GM21528 (cell line): ENCODE results near the gene CAMSAP1.

Experiments
- ATAC-seq: cut with Tn5 transposase; IDR thresholded peaks from one replicate; pipeline ENCODE4 v1.9.1; 2021; ENCODE audit warnings: mild to moderate bottlenecking, moderate library complexity; ENCODE audit not compliant: unreplicated experiment, low FRiP score

The CAMSAP1 gene

GRCh38 chr9:135848341-135849047 lies 58.9 kb downstream of the CAMSAP1 start:
- ATAC-seq: no peak

GRCh38 chr9:135847833-135848232 lies 59.5 kb downstream of the CAMSAP1 start:
- ATAC-seq: no peak

- ATAC-seq: no peak
Measured at GRCh38 chr9:135840539-135840938, 66.8 kb downstream of the CAMSAP1 start.

- ATAC-seq: no peak
Measured at GRCh38 chr9:135840107-135840506, 67.2 kb downstream of the CAMSAP1 start.

- ATAC-seq: no peak
Measured at GRCh38 chr9:135839516-135839915, 67.8 kb downstream of the CAMSAP1 start.

- no peak for ATAC-seq
Measured at GRCh38 chr9:135835131-135835530, 72.2 kb downstream of the CAMSAP1 start.

- no peak for ATAC-seq
Measured at GRCh38 chr9:135833864-135834263, 73.5 kb downstream of the CAMSAP1 start.

GRCh38 chr9:135830496-135830895 lies 76.8 kb downstream of the CAMSAP1 start:
- ATAC-seq: no peak

GRCh38 chr9:135828656-135829055 lies 78.7 kb downstream of the CAMSAP1 start:
- ATAC-seq: no peak

GRCh38 chr9:135827866-135828580 lies 79.3 kb downstream of the CAMSAP1 start:
- ATAC-seq: no peak

GRCh38 chr9:135827301-135827700 lies 80.0 kb downstream of the CAMSAP1 start:
- no peak for ATAC-seq

- no peak for ATAC-seq
Measured at GRCh38 chr9:135826188-135826545, 81.2 kb downstream of the CAMSAP1 start.

- ATAC-seq: no peak
Measured at GRCh38 chr9:135825435-135826187, 81.7 kb downstream of the CAMSAP1 start.

- ATAC-seq: no peak
Measured at GRCh38 chr9:135823036-135823435, 84.3 kb downstream of the CAMSAP1 start.

- ATAC-seq: no peak
Measured at GRCh38 chr9:135822374-135822755, 85.0 kb downstream of the CAMSAP1 start.

GRCh38 chr9:135821733-135822373 lies 85.5 kb downstream of the CAMSAP1 start:
- ATAC-seq: no peak

- ATAC-seq: no peak
Measured at GRCh38 chr9:135821116-135821515, 86.2 kb downstream of the CAMSAP1 start.

- no peak for ATAC-seq
Measured at GRCh38 chr9:135820661-135821060, 86.7 kb downstream of the CAMSAP1 start.

GRCh38 chr9:135819905-135820304 lies 87.4 kb downstream of the CAMSAP1 start:
- ATAC-seq: no peak

GRCh38 chr9:135818718-135819475 lies 88.4 kb downstream of the CAMSAP1 start:
- ATAC-seq: no peak
